CD4-positive, alpha-beta T cell (primary cell): ENCODE measurements around the gene ABCC5. TPM values are rescaled to one million over a fixed set of nuclear protein-coding genes. Genes with fewer than 3 reads are reported as not detected.

Experiments
- ATAC-seq: fragments of 200-7000 bp; cut with Tn5 transposase; one replicate; pipeline ENCODE4 v1.10.0; 2022; ENCODE audit warnings: mild to moderate bottlenecking; ENCODE audit not compliant: poor library complexity
- CTCF ChIA-PET: fragments of 350-600 bp; sonication (Branson Sonifier 250); formaldehyde crosslinking; loops from one replicate; lab custom pipeline; 2021; ENCODE audit warnings: antibody characterized with exemption, inconsistent platforms; lab: Charles Lee
- POLR2A ChIA-PET: fragments of 350-600 bp; sonication (Branson Sonifier 250); formaldehyde crosslinking; loops from one replicate; lab custom pipeline; 2021; ENCODE audit warnings: antibody characterized with exemption, inconsistent platforms; lab: Charles Lee
- DNase-seq, 14 experiments: peaks; one replicate each; pipeline ENCODE4 v3.0.0-alpha.2; 2013 to 2020; ENCODE audit warnings: mixed read lengths in 2 of 14
- H3K27ac ChIP-seq, 2 donors: one replicate each; pipeline versions ENCODE4 v1.5.1 to v1.7.0; 2013; ENCODE audit warnings: low read length in 2 of 2, low read depth in 1 of 2, mild to moderate bottlenecking in 1 of 2
- H3K27me3 ChIP-seq, 2 experiments: 1 replicate in 1 of 2; 2 replicates in 1 of 2; pipeline versions ENCODE4 v1.6.1 to v1.7.0; 2013; ENCODE audit warnings: low read length in 2 of 2, control low read depth in 1 of 2, mild to moderate bottlenecking in 1 of 2, moderate library complexity in 1 of 2; ENCODE audit not compliant: insufficient read depth in 2 of 2, control insufficient read depth in 1 of 2
- H3K36me3 ChIP-seq: one replicate; pipeline ENCODE4 v1.6.1; 2013; ENCODE audit warnings: low read length, control low read depth; ENCODE audit not compliant: insufficient read depth
- H3K4me1 ChIP-seq: one replicate; pipeline ENCODE4 v1.6.1; 2013; ENCODE audit warnings: low read length, control low read depth; ENCODE audit not compliant: insufficient read depth
- H3K4me3 ChIP-seq: one replicate; pipeline ENCODE4 v1.5.1; 2013; ENCODE audit warnings: mild to moderate bottlenecking, low read length, moderate library complexity
- H3K9me3 ChIP-seq, 2 experiments: 1 replicate in 1 of 2; 2 replicates in 1 of 2; pipeline versions ENCODE4 v1.6.1 to v1.7.0; 2013; ENCODE audit warnings: low read length in 2 of 2, mild to moderate bottlenecking in 2 of 2, control low read depth in 1 of 2, moderate library complexity in 1 of 2; ENCODE audit not compliant: control insufficient read depth in 1 of 2, insufficient read depth in 1 of 2
- H3K27ac Mint-ChIP-seq: one replicate; pipeline ENCODE4 v1.8.0; 2020; ENCODE audit warnings: mixed read lengths
- H3K27me3 Mint-ChIP-seq: one replicate; pipeline ENCODE4 v1.8.0; 2021; ENCODE audit warnings: mixed read lengths
- H3K36me3 Mint-ChIP-seq: one replicate; pipeline ENCODE4 v1.8.0; 2021; ENCODE audit warnings: low read depth, mixed read lengths
- H3K4me1 Mint-ChIP-seq: one replicate; pipeline ENCODE4 v1.8.0; 2021; ENCODE audit warnings: low read depth, mixed read lengths
- H3K4me3 Mint-ChIP-seq: one replicate; pipeline ENCODE4 v1.8.0; 2020; ENCODE audit warnings: mild to moderate bottlenecking, mixed read lengths
- H3K9me3 Mint-ChIP-seq: one replicate; pipeline ENCODE4 v1.8.0; 2020; ENCODE audit warnings: mixed read lengths
- intact Hi-C, 2 experiments: fragments of 100-400 bp; cut with DNase I in 1 of 2; cut with micrococcal nuclease in 1 of 2; formaldehyde crosslinking; loops; one replicate each; pipeline versions ENCODE4 v1.15.1 to v1.9.0; 2023 to 2025; cut with DNase I, micrococcal nuclease
- total RNA-seq, 174 experiments: library from RNA in 2 of 174; stranded (reverse) in 2 of 174; gene quantifications; one replicate each; pipeline ENCODE4 v1.2.3 and lab custom pipeline; 2021 to 2026
- TF ChIP-seq, protein P1 (sequence below): fragments of 200-600 bp; IDR thresholded peaks from one replicate; pipeline ENCODE4 v1.8.0; 2022; ENCODE audit warnings: antibody characterized with exemption, mild to moderate bottlenecking

ABCC5 gene
- total RNA-seq, 2 experiments from 2014 or later, result 10.8 to 11.4 TPM

DNA sequence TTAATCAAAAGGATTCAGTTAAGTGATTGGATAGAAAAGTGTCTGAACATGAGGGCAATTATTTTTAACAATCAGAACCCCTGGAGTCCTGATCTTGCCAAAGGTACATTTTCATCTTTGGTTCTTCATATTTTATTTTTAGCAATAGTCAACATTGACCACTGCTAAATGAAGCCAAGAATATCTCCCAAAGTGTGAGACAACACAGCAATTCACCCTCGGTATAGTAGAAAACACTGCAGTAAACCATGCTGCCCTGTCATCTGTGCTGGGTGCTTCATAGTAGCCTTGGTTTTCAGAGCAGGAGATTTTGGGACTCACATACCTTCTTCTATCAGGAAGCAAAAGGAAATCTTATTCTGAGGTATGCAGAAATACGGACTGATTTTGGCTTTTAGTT lies 85.8 kb downstream of the ABCC5 start:
- no peaks in the 10 kb centered on the region for H3K27me3 Mint-ChIP-seq
- Histone ChIP-seq H3K27me3 (no peaks in the 10 kb centered on the region), H3K36me3 (peaks cover 11% of the 10 kb centered on the region), H3K4me1 (no peaks in the 10 kb centered on the region), H3K4me3 (no peak overlapping the region), H3K27ac (no peak overlapping the region), H3K9me3 (no peaks in the 10 kb centered on the region)
- DNase-seq (no peak), ATAC-seq (no peak)
- H3K4me1 Mint-ChIP-seq, result no peaks in the 10 kb centered on the region
- no peaks in the 10 kb centered on the region for H3K9me3 Mint-ChIP-seq
- ChIA-PET CTCF (interaction anchor here (0.6 kb wide), 1 partner anchor 1064 kb away, joined by 3 read pairs; no protein-coding TSS in a partner anchor), POLR2A (no interaction called here)
- H3K27ac Mint-ChIP-seq, result no peak overlapping the region
- TF ChIP-seq, protein P1, sequence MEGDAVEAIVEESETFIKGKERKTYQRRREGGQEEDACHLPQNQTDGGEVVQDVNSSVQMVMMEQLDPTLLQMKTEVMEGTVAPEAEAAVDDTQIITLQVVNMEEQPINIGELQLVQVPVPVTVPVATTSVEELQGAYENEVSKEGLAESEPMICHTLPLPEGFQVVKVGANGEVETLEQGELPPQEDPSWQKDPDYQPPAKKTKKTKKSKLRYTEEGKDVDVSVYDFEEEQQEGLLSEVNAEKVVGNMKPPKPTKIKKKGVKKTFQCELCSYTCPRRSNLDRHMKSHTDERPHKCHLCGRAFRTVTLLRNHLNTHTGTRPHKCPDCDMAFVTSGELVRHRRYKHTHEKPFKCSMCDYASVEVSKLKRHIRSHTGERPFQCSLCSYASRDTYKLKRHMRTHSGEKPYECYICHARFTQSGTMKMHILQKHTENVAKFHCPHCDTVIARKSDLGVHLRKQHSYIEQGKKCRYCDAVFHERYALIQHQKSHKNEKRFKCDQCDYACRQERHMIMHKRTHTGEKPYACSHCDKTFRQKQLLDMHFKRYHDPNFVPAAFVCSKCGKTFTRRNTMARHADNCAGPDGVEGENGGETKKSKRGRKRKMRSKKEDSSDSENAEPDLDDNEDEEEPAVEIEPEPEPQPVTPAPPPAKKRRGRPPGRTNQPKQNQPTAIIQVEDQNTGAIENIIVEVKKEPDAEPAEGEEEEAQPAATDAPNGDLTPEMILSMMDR, result no peak
- peaks cover 49% of the 10 kb centered on the region for H3K36me3 Mint-ChIP-seq
- intact Hi-C loops, result no loop called here
- H3K4me3 Mint-ChIP-seq, result no peak overlapping the region

- Mint-ChIP-seq H3K36me3 (peaks cover 42% of the 10 kb centered on the region), H3K4me3 (no peak overlapping the region), H3K9me3 (no peaks in the 10 kb centered on the region), H3K27me3 (no peaks in the 10 kb centered on the region), H3K27ac (no peak overlapping the region), H3K4me1 (no peaks in the 10 kb centered on the region)
- no peaks in the 10 kb centered on the region for H3K27me3 ChIP-seq
- no peaks in the 10 kb centered on the region for H3K9me3 ChIP-seq
- TF ChIP-seq, protein P1, result no peak
- H3K4me3 ChIP-seq, result no peak overlapping the region
- ATAC-seq, result no peak
- POLR2A ChIA-PET, result no interaction called here
- H3K36me3 ChIP-seq, result peaks cover 12% of the 10 kb centered on the region
- no peak overlapping the region for H3K27ac ChIP-seq
- no peaks in the 10 kb centered on the region for H3K4me1 ChIP-seq
- intact Hi-C loops, result no loop called here
- DNase-seq, result no peak
- CTCF ChIA-PET, result no interaction called here
Measured at GRCh38 chr3:183930086-183930485, 87.6 kb downstream of the ABCC5 start.

DNA sequence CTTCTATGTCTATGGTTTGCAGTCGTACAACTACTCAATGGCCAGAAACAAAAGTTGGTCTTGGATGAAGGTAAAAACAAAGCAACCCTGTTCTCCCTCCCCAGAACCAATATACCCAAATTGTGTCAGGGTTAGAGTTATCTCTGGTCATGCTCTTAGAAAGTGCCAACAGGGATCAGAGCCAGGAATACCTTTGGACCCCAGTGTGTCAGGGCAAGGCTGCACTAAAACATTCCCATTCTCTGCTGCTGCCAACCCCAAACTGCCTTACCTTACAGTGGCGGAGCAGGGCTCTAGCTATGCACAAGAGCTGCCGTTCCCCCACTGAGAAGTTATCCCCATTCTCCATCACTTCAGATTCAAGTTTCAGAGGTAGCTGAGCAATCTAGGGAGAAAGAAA lies 90.6 kb downstream of the ABCC5 start:
- intact Hi-C loops, result no loop called here
- ATAC-seq (no peak), DNase-seq (no peak)
- ChIA-PET POLR2A (no interaction called here), CTCF (no interaction called here)
- TF ChIP-seq, protein P1, result no peak
- peaks cover 54% of the 10 kb centered on the region for H3K36me3 Mint-ChIP-seq
- H3K27ac ChIP-seq, result no peak overlapping the region
- no peaks in the 10 kb centered on the region for H3K9me3 ChIP-seq
- no peaks in the 10 kb centered on the region for H3K4me1 Mint-ChIP-seq
- H3K4me1 ChIP-seq, result no peaks in the 10 kb centered on the region
- peaks cover 18% of the 10 kb centered on the region for H3K36me3 ChIP-seq
- no peaks in the 10 kb centered on the region for H3K27me3 ChIP-seq
- no peaks in the 10 kb centered on the region for H3K27me3 Mint-ChIP-seq
- no peak overlapping the region for H3K4me3 Mint-ChIP-seq
- H3K9me3 Mint-ChIP-seq, result no peaks in the 10 kb centered on the region
- H3K4me3 ChIP-seq, result no peak overlapping the region
- no peak overlapping the region for H3K27ac Mint-ChIP-seq
